ENCODE measurements around the gene CGB3.

The CGB3 gene

DNA sequence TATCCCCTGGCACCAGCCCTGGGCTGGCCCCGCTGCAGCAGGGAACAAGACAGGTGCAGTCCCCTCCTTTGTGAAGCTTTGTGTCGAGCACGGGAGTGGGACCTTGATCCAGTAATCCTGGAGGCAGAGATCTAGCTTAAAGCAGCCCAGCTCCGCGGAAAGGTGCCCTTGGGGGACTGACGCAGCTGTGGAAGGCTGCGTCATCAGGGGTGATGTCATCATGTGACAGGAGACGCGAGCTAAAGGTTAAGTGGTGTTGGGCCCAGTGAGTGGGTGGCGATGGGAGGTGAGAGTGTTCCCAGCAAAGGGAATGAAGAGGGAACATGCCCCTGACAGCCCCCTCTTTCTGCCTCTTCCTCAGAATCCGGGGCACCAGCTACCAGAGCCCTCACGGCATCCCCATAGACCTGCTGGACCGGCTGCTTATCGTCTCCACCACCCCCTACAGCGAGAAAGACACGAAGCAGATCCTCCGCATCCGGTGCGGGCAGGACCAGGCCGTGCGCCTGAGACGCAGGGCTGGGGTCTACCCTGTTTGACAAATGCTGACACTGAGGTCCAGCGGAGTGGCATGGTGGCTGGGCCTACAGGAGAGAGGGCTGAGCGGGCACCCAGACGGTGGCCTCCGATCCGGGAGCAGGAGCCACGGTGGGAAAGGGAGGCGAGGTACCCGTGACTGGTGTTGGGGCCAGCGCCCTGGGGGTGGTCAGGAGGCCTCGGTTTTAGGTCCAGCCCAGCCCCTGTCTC is 9.8 kb downstream of the CGB3 start:
- no peak for DNase-seq

GRCh38 chr19:49011194-49011593 is 12.9 kb downstream of the CGB3 start:
- no peak for DNase-seq

GRCh38 chr19:49010453-49010852 is 13.7 kb downstream of the CGB3 start:
- no peak for DNase-seq

- no peak for DNase-seq
Measured at GRCh38 chr19:49009828-49010227, 14.3 kb downstream of the CGB3 start.

DNA sequence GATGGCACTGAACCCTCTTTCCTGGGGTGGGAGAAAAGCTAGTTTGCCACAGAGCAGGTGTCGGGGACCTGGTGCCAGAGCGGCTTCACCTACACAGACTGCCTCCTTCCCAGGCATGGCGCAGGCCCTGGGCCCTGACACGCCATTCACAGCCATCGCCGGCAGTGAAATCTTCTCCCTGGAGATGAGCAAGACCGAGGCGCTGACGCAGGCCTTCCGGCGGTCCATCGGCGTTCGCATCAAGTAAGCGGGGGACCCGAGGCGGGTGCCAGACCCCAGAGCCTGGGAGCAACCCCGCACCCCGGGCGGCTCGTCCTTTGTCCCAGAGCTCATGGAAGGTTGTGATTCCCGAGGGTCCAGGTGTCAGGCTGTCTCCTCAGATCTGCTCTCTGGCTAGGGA is 17.2 kb downstream of the CGB3 start:
- DNase-seq: no peak

- DNase-seq: no peak
Measured at GRCh38 chr19:49004964-49005614, 19.0 kb downstream of the CGB3 start.

- DNase-seq: no peak
Measured at GRCh38 chr19:49004133-49004532, 20.0 kb downstream of the CGB3 start.

- peak; percentile 58 for DNase-seq
Measured at GRCh38 chr19:48999481-49000325, 24.4 kb downstream of the CGB3 start.

GRCh38 chr19:48997972-48998371 is 26.2 kb downstream of the CGB3 start:
- DNase-seq: peak; percentile 29

DNA sequence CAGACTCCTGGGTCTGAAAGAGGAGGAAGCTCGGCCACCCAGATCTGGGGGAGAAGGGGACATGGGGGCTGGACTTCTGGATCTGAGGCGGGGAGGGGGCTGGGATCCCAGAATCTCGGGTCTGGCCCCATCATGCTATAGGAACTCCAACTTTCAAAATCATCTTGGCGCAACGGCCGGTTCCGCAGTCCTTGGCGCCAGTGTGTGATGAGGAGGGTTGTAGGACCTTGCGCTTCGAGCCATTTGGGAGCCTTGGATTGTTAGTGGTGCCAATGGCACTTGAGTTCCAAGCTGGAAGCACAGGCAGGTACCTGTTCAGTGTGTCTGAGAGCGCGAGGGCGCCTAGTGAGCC is 30.1 kb downstream of the CGB3 start:
- DNase-seq: no peak

DNA sequence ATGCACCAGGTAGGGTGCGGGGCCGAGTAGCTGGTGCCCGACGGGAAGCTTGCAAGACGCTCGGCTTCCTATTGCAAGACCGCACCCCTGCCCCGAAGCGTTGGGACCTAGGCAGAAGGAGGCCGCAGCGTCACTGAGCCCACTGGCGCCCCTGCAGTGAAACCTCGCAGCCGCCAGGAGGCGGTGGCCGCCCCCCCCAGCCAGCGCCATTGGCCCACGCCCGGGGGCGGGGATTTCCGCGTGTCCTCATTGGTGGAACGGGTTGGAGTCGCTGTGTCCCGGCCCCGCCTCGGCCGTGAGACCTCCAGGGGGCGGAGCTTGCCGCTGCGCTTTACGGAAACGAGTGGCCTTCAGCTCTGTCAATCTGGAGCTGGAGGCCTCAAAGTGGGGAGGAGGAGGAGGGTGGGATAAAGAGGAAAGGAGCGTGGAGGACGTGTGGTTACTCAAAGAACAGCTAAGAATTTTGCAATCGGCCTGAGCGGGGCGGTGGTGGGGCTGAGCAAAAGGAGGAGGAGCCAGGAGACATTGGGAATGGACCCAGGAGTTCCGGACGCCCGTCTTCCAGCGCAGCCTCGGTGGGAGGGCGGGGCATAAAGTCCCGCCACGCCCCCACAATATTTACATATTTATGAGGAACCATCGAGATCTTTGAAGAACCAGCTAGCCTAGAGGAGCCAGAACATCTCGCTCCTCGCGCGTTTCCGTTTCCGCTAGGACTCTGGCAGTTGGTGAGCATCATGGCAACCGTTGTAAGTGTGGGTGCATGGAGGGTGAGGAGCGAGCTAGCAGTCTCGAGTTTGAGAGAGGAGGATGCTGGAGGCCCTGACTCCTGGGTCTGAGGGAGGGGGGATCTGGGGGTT is 30.7 kb downstream of the CGB3 start, which contains the start of the genes GYS1 and RUVBL2:
Gene GYS1, minus strand, starts transcription at position 135 of the 860 bp plus-strand sequence. CDS start 197 bp downstream, outside the sequence.
Gene RUVBL2, plus strand, starts transcription at position 713 of the 860 bp plus-strand sequence. Its CDS starts 25 bp downstream, at position 738.
- DNase-seq: peak; percentile 99

GRCh38 chr19:48992581-48993174 is 31.5 kb downstream of the CGB3 start:
- DNase-seq: no peak

- no peak for DNase-seq
Measured at GRCh38 chr19:48991873-48992580, 32.1 kb downstream of the CGB3 start.

DNA sequence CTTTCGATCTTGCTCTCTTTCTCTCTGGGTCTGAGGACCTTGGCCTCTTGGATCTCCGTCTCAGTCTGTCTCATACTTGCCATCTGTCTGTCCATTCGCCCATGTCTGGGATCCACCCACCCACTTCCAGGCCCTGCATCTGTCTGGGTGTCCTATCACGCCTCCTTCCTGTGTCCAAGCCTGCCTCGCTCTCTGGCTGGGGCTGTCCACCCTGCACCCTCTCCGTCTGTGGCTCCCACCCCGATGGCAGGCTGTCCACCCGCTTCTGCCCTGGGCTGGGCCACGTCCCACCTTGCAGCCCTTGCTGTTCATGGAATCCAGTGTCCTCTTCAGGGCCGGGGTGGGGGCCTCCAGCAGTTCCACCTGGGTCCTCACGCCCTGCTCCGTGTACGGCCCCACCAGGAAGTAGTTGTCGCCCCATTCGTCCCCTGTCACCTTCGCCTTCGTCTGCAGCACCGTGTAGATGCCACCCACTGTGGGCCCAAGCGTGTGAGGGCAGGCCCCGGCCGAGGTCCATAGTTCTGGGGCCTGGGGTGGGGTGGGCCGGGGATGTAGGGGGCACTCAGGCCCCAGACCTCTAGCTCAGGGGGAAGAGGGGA is 33.0 kb downstream of the CGB3 start:
- no peak for DNase-seq

GRCh38 chr19:48990400-48990799 is 33.7 kb downstream of the CGB3 start:
- no peak for DNase-seq

DNA sequence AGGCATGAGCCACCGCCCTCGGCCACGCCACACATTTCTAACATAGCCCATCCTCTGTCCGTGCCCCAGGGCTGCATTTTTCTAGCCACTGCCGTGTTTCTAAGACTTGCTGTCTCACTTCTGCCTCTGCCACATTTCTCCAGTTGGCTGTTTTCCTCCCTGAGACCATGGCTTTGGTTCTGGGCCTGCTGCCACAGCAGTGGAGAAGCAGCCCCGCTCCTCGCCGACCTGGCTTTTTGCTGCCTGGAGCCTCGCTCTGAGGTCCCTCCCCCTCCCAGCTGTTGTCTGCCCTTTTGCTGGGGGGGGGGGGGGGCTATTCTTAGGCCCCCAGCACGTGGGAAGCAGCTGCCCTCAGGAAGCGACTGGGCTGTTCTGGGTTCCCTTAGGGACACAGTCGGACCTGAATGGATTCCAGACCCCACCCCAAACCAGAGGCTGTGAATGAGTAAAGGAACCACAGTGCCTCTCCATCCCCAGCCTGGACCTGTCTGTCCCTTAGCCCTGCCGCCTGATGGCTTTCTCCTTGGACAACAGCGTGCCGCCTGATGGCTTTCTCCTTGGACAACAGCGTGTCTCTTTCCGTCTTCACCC is 34.3 kb downstream of the CGB3 start:
- DNase-seq: no peak

DNA sequence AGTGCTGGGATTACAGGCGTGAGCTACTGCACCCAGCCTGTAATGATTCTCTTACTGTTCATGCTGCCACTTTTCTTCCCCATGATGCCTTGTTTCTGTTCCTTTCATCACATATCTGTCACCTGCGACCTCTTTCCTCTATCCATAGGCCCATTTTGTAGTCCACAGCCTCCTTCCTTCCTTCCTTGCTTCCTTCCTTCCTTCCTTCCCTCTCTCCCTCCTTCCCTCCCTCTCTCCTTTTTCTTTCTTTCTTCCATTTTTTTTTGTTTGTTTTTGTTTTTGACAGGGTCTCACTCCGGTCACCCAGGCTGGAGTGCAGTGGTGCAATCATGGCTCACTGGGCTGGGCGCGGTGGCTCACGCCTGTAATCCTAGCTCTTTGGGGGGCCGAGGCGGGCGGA is 35.3 kb downstream of the CGB3 start:
- DNase-seq: no peak

- DNase-seq: no peak
Measured at GRCh38 chr19:48988286-48988685, 35.8 kb downstream of the CGB3 start.

GRCh38 chr19:48987323-48987722 is 36.8 kb downstream of the CGB3 start:
- DNase-seq: no peak

GRCh38 chr19:48986211-48986610 is 37.9 kb downstream of the CGB3 start:
- DNase-seq: no peak

- DNase-seq: no peak
Measured at GRCh38 chr19:48985711-48986110, 38.4 kb downstream of the CGB3 start.
